Measurements from ENCODE around the gene PLCB1.

Gene PLCB1

DNA sequence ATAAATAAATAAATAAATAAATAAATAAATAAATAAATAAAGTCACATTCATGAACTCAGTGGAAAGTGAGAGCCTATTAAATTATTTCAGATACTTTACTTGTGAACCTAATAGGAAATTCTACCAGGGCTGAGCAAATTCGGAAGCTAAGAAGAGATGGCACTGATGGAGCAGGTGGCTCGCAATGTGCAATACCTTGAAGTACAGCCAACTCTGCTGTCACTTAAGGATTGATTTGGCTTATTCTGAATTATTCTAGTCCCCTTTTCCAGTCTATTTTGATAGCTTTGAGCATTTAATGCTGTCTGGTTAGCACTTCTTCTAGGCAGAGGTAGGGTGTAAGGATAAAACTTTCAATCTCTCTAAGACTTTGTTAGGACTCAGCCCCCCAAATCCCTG is 541.0 kb downstream of the PLCB1 start:
- no peak for DNase-seq (ENCODE audit: low read depth in 2 of 2, low spot score in 1 of 2)

DNA sequence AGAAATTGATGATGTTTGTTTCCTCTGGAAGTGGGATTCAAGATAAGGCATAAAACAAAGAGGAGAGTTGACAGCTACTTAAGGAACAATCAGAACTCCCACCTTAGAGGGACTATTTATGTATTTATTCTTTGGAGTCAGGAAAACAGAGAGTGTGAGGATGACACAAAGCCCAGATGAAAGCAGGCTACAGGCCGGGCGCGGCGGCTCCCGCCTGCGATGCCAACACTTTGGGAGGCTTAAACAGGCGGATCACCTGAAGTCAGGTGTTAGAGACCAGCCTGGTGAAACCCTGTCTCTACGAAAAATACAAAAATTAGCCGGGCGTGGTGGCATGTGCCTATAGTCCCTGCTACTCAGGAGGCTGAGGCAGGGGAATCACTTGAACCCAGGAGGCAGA is 543.8 kb downstream of the PLCB1 start:
- DNase-seq (ENCODE audit: low read depth in 2 of 2, low spot score in 1 of 2): no peak

DNA sequence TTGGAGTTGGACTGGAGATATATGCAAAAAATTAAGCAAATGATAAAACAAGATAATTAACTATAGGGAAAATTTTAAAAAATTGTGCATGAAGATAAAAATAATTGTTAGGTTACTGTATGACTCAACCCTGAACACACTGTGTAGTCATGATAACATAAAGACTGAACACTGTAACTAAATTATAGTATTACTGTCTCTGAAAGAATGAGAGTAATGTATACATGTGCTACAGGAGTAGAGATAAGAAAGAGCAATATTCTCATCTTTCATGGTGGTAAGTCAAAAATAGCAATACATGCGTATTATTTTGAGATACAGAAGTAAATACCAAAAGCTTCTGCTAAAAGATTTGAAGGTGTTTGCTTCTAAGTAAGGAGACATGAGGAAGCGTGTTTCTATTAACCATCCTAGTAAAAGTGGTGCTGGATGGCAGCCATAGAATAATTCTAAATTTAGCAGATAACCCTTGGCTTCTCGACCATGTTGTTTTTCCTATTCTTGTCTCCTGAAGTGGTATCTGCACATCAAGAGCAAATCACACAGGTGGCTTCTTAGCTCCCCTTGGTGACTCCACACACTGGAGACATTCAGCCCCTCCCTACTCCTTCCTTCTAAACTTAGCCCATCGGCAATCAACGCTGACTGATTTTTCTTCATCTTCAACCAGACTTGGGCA is 546.2 kb downstream of the PLCB1 start:
- no peak for DNase-seq (ENCODE audit: low read depth in 2 of 2, low spot score in 1 of 2)

DNA sequence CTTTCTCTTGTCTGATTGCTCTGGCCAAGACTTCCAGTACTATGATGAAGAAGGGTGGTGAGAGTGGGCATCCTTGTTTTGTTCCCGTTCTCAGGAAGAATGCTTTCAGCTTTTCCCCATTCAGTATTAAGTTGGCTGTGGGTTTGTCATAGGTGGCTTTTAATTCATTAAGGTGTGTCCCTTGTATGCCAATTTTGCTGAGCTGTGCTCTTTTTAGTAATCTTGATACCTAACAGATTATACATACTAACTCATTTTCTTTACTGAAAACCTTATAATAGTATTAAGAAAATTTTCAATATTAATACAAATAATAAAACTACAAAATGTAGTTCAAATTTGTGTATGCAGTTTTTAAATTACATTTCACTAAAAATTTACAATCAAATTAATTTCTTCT is 557.3 kb downstream of the PLCB1 start:
- no peak for DNase-seq (ENCODE audit: low read depth in 2 of 2, low spot score in 1 of 2)

DNA sequence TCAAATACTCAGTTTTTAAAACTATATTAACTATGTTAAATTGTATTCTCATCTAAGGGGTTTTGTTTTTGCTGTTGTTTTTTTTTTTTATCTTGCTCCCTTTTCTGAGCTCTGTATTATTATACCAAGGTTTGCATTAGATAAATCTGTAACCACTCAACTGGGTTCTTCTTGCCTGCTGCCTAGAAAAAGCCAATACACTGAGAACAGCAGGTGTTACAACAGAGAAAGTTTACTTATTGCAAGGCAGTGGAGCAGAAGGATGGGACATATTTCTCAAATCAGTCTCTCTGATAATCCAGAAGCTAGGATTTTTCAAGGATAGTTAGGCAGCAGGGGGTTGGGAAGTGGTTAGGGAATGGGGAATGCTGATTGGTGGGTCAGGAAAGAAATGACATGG is 558.0 kb downstream of the PLCB1 start:
- DNase-seq (ENCODE audit: low read depth in 2 of 2, low spot score in 1 of 2): no peak

DNA sequence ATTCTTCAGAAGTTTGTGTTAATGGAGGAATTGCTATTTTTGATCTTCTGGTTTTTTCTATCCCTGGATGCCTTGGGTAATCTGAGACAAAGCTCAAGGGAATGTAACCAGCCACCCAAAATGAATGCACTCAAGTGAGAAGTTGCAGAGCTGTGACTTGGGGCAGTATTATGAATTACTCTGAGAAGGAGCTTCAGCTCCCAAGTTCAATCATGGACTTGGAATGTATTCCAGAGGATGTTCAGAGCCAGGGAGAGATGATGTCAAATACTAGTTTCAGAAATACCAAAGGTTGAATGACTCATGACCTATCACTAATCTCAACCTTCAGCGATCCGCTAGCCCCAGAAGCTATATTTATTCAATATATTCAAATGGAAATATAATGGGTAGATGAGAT is 561.6 kb downstream of the PLCB1 start:
- no peak for DNase-seq (ENCODE audit: low read depth in 2 of 2, low spot score in 1 of 2)

DNA sequence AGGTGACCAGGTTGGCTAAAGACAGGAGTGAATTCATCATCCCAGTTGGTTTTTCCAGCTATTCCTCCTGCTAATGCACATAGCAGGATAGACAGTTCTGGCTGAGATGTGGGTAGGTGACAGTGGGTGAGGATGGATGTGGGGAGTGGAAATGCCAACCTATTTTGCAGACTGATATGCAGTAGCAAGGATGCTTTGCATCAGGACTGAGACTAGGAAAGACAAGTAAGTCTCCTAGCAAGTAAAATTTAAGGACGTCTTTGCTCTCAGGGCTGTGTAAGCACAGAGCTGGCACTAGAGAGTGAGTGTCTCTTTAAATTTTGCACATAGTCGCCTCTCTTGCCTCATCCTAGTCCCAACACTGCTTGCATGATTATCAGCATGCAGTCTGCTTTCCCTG is 568.7 kb downstream of the PLCB1 start:
- DNase-seq (ENCODE audit: low read depth in 2 of 2, low spot score in 1 of 2): no peak

DNA sequence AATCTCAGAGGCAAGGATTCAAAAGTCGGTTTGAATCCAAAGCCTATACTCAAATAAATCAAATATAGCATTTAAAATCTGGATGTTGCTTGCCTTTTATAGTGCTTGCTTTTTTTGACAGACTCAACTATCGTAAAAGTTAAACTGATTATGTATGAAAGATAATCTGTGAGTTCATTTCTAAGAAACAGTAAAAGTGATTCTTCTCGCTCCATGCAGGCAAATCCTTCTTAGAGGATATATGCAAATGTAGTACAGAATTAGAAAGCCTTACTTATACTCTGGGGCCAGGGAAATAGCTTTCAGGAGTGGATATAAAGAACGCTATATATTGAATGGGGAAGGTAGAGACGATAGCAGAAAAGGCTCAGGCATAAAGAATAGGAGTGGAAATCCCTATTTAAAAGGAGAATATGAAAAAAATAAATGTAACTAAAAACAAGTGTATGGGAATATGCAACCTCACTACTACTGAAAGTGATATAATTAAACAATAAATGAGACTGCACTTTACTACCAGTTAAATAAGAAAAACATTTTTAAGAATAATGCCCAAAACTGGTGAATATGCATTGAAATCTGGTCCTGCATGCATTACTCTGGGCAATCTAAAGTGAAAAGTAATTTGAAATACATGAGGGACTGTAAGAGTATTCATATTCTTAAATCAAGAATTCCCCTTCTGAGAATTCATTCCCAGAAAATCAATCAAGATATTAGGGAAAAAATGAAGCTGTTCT is 575.1 kb downstream of the PLCB1 start:
- no peak for DNase-seq (ENCODE audit: low read depth in 2 of 2, low spot score in 1 of 2)

DNA sequence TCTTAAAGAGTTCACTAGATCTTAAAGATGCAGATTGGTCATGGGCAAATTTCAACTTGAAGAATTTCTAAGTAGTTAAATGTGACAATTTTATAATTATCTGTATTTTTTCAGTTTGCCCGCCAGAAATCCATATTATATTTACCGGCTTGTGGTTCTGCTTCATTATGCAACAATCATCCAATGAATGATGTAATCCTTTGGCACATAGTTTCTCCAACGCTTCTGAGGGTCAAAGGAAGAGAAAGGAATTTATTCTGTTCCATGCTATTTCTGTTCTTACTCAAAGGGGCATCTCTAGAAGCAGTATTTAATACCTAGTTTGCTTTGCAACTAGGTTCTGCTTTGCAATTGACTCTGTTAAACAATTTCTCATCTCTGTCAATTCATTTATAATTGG is 577.6 kb downstream of the PLCB1 start:
- DNase-seq (ENCODE audit: low read depth in 2 of 2, low spot score in 1 of 2): no peak

DNA sequence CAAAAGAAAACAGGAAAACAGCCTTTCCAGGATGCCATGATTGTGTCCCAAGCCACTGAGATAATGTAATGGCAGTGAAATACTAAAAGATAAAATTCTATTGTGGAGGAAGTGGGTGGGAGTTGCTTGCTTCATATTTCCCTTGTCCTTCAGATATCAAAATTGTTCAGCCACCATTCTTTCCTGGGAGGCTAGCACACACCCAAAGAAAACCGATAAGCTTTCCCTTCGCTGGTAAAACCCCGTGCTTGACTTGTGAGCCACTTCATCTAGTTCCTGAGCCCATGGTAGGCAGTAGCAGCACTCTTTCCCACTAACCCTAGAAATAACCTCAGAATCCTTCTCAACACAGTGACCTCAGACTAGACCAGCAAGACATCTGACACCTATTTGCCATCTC is 579.4 kb downstream of the PLCB1 start:
- DNase-seq (ENCODE audit: low read depth in 2 of 2, low spot score in 1 of 2): no peak

DNA sequence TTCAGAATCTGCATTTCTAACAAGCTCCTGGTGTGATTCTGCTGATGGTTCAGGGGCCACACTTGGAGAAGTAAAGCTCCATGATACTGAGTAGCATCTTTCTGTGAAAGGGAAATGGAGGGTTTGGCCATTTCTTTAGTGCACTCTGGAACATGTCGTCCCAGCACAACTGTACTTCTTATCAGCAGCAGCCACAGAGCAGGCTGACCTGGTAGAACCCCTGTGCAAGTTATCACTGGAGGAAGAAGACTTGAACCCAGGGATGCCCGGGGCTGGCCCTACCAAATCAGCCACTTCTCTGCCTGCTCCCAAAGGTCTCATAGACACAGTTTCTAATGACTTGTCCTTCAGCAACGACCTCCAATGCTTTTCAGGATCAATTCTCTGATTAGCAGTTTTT is 582.1 kb downstream of the PLCB1 start:
- DNase-seq (ENCODE audit: low read depth in 2 of 2, low spot score in 1 of 2): no peak

DNA sequence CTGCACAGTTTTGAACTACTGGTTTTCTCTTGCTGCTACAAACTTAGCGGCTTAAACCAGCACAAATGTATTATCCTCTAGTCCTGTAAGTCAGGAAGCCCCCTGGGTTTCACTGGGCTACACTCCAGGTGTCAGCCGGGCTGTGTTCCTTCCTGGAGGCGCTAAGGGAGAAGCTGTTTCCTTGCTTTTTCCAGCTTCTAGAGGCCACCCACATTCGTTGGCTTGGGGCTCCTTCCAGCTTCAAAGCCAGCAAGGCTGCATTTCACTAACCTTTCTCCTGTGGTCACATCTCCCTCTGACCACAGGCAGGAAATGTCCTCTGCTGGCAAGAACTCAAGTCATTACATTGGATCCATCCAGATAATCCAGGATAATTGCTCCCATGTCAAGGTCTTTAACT is 586.2 kb downstream of the PLCB1 start:
- no peak for DNase-seq (ENCODE audit: low read depth in 2 of 2, low spot score in 1 of 2)

DNA sequence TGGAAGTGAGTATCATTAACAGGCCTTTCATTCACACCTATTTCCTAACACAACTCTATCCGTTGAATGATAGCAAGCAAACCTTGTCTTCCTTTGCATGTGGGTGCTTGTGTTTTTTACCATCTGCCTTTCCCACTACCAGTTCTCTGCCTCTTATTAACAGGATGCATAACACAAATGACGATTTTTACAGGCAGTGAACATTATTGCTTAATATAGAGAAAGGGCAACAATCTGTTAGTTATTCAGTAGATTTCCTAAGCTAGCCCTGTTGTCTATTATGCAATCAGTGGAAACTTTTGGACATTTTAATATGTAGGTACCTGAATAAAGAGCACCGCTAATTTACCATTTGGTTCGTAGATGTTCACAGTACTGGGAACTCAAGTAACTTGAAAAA is 588.0 kb downstream of the PLCB1 start:
- no peak for DNase-seq (ENCODE audit: low read depth in 2 of 2, low spot score in 1 of 2)

DNA sequence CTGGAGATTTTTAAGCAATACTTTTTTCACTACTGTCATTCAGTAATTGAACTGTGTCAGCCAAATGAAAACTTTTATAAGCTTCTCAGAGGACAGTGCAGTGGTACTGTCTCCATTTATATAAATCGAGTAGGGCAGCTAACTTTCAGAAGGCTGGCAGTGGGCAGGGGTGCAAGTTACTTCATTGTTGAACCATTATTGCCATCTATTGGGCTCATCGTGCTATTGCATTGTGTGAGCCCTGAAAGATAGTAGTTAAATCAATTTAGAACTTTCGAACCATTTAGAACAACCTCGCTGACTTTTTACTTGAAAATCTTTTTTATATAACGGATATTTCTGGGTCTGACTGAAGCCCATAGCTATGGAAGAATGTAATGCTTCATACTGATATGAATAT is 589.0 kb downstream of the PLCB1 start:
- peak in 1 of 2 donors; percentile 2 for DNase-seq (ENCODE audit: low read depth in 2 of 2, low spot score in 1 of 2)

DNA sequence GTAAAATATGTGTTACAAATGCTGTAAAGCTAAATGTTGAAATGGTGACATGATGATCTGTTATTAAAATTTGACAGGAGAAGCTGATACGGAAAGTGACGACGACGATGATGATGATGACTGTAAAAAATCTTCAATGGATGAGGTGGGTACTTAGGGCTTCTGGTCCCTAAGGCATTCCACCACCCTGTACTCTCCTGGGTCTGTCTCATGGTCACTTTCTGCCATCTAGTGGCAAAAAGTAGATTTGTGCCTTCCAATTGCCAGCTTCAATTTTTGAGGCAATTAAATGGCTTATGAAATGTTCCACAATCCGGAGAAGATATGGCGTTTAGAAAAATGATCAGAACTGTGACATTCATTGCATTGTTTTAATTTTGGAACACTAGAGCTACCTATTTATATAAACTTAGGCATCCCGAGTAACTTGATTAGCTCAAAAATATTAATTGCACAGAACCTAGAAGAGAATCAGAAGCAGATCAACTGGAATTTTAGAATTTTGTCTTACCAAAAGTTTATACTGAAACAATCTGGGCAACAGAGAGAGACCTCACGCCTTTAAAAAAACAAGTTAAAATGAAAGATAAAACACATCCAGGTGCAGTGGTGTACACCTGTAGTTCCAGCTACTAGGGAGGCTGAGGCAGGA is 590.3 kb downstream of the PLCB1 start:
- no peak for DNase-seq (ENCODE audit: low read depth in 2 of 2, low spot score in 1 of 2)

DNA sequence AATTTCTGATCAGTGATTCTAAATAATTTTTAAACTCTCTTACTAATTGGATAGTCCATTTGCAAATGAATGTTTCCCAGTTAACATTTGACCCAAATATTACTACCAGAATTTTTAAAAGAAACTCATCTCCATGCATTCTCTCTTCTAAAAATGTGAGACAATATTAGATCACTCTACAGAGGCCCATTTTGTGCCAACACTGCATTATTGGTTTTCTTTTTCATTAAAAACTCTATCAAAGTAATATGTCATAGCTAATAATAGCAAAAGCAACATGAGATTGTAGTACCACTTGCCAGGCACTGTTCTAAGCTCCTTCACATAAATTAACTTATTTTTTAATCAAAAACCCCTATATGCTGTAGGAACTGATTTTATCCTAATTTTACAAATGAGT is 591.2 kb downstream of the PLCB1 start:
- no peak for DNase-seq (ENCODE audit: low read depth in 2 of 2, low spot score in 1 of 2)

DNA sequence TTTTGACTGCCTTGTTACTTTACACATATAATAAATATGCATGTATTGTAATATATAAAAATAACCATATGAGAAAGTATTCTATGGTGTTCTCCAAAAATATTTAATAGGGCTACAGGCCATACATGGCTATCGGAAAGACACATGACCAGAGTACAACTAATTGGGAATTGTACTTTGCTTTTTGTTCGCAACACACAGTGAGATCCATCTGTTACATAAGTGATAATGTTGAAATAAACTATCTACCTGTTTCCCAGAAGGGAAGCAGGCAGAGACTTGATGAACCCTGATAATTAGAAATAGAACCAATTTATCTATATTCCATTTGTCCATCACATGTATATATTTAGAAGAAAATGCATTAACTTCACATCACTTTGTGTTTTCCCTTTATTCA is 592.8 kb downstream of the PLCB1 start:
- DNase-seq (ENCODE audit: low read depth in 2 of 2, low spot score in 1 of 2): no peak

DNA sequence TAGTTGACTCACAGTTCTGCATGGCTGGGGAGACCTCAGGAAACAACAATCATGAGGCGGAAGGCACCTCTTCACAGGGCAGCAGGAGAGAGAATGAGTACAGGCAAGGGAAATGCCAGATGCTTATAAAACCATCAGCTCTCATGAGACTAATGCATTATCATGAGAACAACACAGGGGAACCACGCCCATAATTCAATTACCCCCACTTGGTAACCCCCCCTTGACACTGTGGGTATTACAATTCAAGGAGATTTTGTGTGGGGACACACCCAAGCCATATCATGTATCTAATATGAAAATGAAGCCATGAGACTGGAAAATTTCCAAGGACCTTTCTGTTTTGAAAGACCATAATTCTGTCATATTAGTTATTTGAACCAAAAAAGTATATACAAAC is 594.4 kb downstream of the PLCB1 start:
- no peak for DNase-seq (ENCODE audit: low read depth in 2 of 2, low spot score in 1 of 2)

DNA sequence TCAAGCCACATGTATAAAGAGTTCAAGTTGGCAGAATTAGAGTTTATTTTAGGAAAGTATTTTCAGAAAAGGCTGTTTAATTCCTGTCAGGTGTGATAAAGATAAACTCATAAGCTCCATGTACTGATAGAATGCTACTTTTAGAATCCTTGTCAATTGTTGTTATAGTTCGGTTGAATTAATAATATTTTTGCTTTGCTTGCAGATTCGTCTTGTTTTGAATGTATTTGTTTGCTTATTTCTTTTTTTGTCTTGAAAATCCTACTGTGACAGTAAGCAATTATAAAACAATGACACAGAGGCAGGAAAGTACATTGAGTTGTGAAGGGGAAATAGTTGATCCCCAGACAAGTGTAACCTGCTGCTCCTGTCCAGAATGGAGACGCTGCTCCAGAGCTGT is 602.9 kb downstream of the PLCB1 start:
- no peak for DNase-seq (ENCODE audit: low read depth in 2 of 2, low spot score in 1 of 2)

DNA sequence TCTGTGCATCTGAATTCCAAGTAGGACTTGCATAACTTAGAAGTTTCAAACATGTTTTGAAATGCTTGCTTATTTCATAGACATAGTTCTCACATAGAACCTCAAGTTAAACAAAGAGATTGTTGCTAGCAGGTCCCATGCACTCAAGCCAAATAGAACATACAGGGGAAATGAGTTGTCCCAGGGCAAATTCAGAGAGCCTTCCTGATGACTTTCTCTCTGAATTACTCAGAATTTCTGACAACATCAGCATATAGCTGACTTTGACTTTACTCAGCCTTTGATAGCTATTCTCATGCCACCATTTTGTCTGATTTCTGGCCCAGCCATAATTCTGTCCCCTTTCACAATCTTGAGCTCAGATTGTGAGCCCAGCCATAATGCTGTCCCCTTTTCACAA is 603.6 kb downstream of the PLCB1 start:
- no peak for DNase-seq (ENCODE audit: low read depth in 2 of 2, low spot score in 1 of 2)

DNA sequence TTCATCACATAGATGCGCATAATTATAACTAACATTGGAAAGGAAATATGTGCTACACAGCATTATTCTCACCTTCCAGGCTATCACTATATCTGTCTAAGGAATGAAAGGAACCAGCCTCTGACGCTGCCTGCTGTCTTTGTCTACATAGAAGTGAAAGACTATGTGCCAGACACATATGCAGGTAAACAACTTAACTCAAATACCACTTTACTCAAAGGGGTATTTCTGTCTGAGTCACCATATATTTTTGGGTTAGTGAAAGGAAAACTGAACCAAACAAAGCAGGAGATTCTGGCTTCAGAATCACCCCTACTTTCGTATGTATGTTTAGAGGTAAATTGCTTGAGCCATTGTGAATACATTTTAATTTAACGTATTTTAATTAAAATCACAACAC is 608.2 kb downstream of the PLCB1 start:
- DNase-seq (ENCODE audit: low read depth in 2 of 2, low spot score in 1 of 2): no peak

DNA sequence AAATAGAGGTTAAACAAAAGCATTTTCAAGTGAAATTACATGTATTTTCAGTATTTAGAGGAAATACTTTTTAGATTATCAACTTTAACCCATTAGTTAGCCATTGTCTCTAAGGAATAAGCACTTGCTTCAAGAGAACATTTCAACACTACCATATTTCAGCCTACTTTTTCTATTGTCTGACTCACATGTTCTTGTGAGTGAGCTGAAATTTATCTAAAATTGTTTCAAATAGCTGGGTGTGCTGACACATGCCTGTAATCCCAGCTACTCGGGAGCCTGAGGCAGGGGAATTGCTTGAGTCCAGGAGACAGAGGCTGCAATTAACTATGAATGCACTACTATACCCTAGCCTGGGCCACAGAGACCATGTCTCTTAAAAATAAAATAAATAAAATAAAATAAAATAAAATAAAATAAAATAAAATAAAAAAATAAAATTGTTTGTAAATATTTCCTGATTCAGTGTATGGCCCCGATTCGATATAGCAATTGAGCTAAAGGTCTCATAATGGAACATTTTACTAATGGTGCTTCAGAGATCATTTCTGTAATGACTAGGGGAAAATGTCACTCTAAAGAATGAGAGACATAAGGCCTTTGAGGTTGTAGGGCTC is 612.3 kb downstream of the PLCB1 start:
- no peak for DNase-seq (ENCODE audit: low read depth in 2 of 2, low spot score in 1 of 2)

Data from stimulated activated CD8-positive, alpha-beta memory T cell treated with anti-CD3 and anti-CD28 coated beads, Interleukin-4, amount 100 ng/mL, for 4 hours (primary cell).